Hepatocyte (in vitro differentiated cells): ENCODE results near the gene FPR2. TPM values are rescaled to one million over a fixed set of nuclear protein-coding genes. Genes with fewer than 3 reads are reported as not detected.

Source experiments
- DNase-seq: peaks from one replicate; pipeline ENCODE4 v3.0.0-alpha.2; 2016; ENCODE audit warnings: low spot score
- H2AFZ ChIP-seq: fragments of 200-600 bp; sonication (generic); 2 replicates; pipeline ENCODE4 v1.6.0; 2016; ENCODE audit warnings: antibody characterized with exemption, mild to moderate bottlenecking
- H3K27ac ChIP-seq: fragments of 200-600 bp; sonication (generic); 2 replicates; pipeline ENCODE4 v1.5.1; 2016; ENCODE audit warnings: mild to moderate bottlenecking
- H3K27me3 ChIP-seq: fragments of 200-600 bp; sonication (generic); 2 replicates; pipeline ENCODE4 v1.6.1; 2016
- H3K36me3 ChIP-seq: fragments of 200-600 bp; sonication (generic); replicated peaks from 2 replicates; pipeline ENCODE4 v1.5.1; 2016; ENCODE audit warnings: low read depth; ENCODE audit not compliant: insufficient read depth
- H3K4me1 ChIP-seq: fragments of 200-600 bp; sonication (generic); 2 replicates; pipeline ENCODE4 v1.5.1; 2016; ENCODE audit warnings: mild to moderate bottlenecking, moderate library complexity; ENCODE audit not compliant: insufficient read depth
- H3K4me2 ChIP-seq: fragments of 200-600 bp; sonication (generic); 2 replicates; pipeline ENCODE4 v1.6.0; 2016
- H3K4me3 ChIP-seq: fragments of 200-600 bp; sonication (generic); 2 replicates; pipeline ENCODE4 v1.5.1; 2016; ENCODE audit warnings: mild to moderate bottlenecking
- H3K79me2 ChIP-seq: fragments of 200-600 bp; sonication (generic); 2 replicates; pipeline ENCODE4 v1.6.0; 2017; ENCODE audit warnings: mild to moderate bottlenecking
- H3K9me2 ChIP-seq: fragments of 200-600 bp; sonication (generic); replicated peaks from 2 replicates; pipeline ENCODE4 v1.6.0; 2017; ENCODE audit warnings: mild to moderate bottlenecking; ENCODE audit not compliant: insufficient read depth
- H3K9me3 ChIP-seq: fragments of 200-600 bp; sonication (generic); 2 replicates; pipeline ENCODE4 v1.5.1; 2016; ENCODE audit warnings: low read depth, mild to moderate bottlenecking
- H4K20me1 ChIP-seq: fragments of 200-600 bp; sonication (generic); 2 replicates; pipeline ENCODE4 v1.6.0; 2016; ENCODE audit warnings: mild to moderate bottlenecking; ENCODE audit not compliant: insufficient read depth, poor library complexity, severe bottlenecking
- EZH2 ChIP-seq: fragments of 200-600 bp; sonication (generic); IDR thresholded peaks from 2 replicates; pipeline ENCODE4 v1.6.1; 2016; ENCODE audit warnings: antibody characterized with exemption, mild to moderate bottlenecking, borderline replicate concordance
- EZH2phosphoT487 ChIP-seq: fragments of 200-600 bp; sonication (generic); IDR thresholded peaks from one replicate; pipeline ENCODE4 v1.6.1; 2018; ENCODE audit warnings: antibody characterized with exemption, mild to moderate bottlenecking, low read depth, moderate library complexity; ENCODE audit not compliant: unreplicated experiment, severe bottlenecking
- WGBS: methylation state at CpG from one replicate; pipeline ENCODE4 v1.1.6; 2016; ENCODE audit warnings: low lambda C conversion rate; ENCODE audit errors: missing lambda C conversion rate; 5-methylcytosine and 5-hydroxymethylcytosine counted together
- polyA plus RNA-seq: library from polyadenylated mRNA; unstranded; fragments of >200 nt; fragmentation: Nextera tagmentation; extraction: Ambion mirVana; gene quantifications from 2 replicates; pipeline ENCODE4 v1.2.1, GENCODE V29; 2016
- total RNA-seq: library from RNA; depleted of rRNA; stranded (reverse); fragments of >200 nt; gene quantifications from 2 replicates; pipeline ENCODE4 v1.2.3, GENCODE V29; 2014
- TF ChIP-seq, protein P1 (sequence below): fragments of 200-600 bp; sonication (generic); IDR thresholded peaks from 2 replicates; pipeline ENCODE4 v1.5.1; 2016; ENCODE audit warnings: antibody characterized with exemption, mild to moderate bottlenecking; ENCODE audit not compliant: poor library complexity

The FPR2 gene
- total and polyA plus RNA-seq, 2 experiments from 2014 or later = not detected

DNA sequence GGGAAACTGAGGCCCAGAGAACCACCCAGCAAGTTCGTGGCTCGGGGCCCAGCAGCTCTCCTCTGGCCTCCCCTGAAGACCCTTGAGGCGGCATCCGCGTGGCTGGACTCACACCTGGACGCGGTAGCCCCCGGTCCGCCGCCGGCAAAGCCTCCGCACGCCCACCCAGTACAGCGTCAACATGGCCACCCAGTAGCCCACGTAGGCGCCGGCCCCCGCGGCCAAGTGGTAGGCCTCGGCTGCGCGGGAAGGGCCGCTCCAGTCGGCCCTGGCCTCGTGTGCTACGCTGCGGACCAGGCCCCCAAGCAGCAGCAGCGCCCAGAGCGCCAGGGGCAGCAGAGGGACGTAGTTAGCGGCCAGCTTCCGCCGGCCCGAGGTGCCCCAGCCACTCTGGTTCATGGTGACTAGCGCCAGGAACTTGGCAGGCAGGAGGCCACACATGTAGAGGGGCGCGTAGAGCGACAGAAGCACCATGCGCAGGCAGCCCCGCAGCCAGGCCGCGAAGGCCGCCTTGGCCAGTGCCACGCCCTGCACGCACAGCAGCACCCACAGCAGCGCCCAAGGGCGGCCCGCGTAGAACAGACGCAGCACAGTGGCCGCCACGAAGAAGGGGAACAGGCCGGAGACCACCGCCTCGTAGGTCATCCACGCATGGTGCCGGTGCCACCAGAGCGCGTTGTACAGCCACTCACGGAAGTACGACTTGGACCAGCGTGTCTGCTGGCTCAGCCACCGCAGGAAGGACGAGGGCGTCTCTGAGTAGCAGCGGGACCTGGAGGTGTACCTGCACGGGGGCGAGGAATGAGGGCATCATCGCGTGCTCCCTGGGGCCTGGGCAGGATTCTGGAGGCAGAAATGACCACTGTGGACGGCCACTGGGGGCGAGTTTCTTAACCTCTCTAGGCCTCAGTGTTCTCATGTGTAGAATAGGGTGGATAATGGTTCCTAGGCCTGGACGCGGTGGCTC is 47.4 kb upstream of the FPR2 start:
- WGBS = 95% methylated on average over 73 of the region's 74 CpGs
- peaks cover 17% of the 10 kb centered on the region for H3K27me3 ChIP-seq
- H3K79me2 ChIP-seq = no peaks in the 10 kb centered on the region
- H3K4me1 ChIP-seq = no peaks in the 10 kb centered on the region
- H3K9me2 ChIP-seq = no peaks in the 10 kb centered on the region
- TF ChIP-seq, protein P1, sequence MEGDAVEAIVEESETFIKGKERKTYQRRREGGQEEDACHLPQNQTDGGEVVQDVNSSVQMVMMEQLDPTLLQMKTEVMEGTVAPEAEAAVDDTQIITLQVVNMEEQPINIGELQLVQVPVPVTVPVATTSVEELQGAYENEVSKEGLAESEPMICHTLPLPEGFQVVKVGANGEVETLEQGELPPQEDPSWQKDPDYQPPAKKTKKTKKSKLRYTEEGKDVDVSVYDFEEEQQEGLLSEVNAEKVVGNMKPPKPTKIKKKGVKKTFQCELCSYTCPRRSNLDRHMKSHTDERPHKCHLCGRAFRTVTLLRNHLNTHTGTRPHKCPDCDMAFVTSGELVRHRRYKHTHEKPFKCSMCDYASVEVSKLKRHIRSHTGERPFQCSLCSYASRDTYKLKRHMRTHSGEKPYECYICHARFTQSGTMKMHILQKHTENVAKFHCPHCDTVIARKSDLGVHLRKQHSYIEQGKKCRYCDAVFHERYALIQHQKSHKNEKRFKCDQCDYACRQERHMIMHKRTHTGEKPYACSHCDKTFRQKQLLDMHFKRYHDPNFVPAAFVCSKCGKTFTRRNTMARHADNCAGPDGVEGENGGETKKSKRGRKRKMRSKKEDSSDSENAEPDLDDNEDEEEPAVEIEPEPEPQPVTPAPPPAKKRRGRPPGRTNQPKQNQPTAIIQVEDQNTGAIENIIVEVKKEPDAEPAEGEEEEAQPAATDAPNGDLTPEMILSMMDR = no peak
- no peak for TF ChIP-seq EZH2
- no peak for TF ChIP-seq EZH2phosphoT487
- H3K27ac ChIP-seq = no peak overlapping the region
- no peak for DNase-seq
- H4K20me1 ChIP-seq = no peaks in the 10 kb centered on the region
- no peak overlapping the region for H2AFZ ChIP-seq
- H3K4me2 ChIP-seq = no peak overlapping the region
- H3K36me3 ChIP-seq = no peaks in the 10 kb centered on the region
- H3K4me3 ChIP-seq = no peak overlapping the region
- no peaks in the 10 kb centered on the region for H3K9me3 ChIP-seq

DNA sequence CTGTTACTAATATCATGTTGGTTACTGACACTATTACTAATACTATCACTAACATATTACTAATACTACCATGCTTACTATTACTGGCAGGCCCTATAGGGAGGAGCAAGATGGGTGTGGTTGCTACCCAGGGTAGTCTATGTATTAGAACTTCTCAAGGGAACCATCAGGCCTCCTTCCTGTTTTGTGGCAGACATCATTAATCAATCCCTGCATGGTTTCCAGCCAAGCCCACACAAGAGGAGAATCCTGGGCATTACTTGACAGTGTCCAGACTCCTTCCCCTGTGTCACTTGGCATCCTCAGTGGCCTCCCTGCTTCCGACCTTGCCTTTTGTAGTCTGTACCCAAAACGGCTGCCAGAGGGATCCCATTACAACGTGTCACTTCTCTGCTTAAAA is 46.1 kb upstream of the FPR2 start:
- H3K27ac ChIP-seq = no peak overlapping the region
- TF ChIP-seq EZH2phosphoT487 (no peak), EZH2 (no peak)
- TF ChIP-seq, protein P1 = no peak
- no peak for DNase-seq
- no peaks in the 10 kb centered on the region for H3K79me2 ChIP-seq
- H3K4me1 ChIP-seq = no peaks in the 10 kb centered on the region
- H2AFZ ChIP-seq = no peak overlapping the region
- H3K4me3 ChIP-seq = no peak overlapping the region
- no peak overlapping the region for H3K4me2 ChIP-seq
- no peaks in the 10 kb centered on the region for H3K36me3 ChIP-seq
- no peaks in the 10 kb centered on the region for H3K9me3 ChIP-seq
- H4K20me1 ChIP-seq = no peaks in the 10 kb centered on the region
- no peaks in the 10 kb centered on the region for H3K9me2 ChIP-seq
- peaks cover 28% of the 10 kb centered on the region for H3K27me3 ChIP-seq
- 65% methylated on average over 3 of the region's 3 CpGs for WGBS

DNA sequence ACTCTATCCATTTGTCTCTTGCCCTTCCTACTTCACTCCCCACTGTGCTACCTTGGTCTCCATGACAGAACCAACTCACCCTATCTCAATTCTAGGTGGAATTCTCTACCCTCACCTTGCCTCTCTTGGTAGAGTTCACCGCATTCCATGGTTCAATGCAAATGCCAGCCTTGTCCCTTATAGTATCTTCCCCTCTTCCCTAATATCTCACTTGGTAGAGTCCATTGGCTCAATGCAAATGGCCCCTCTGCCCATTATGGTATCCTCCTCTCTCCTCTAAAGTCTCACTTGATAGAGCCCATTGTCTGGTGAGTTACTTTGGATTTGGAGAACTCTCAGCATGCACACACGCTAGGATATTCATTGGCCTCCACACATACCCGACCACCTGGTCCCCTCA is 45.1 kb upstream of the FPR2 start:
- Histone ChIP-seq H3K27ac (no peak overlapping the region), H3K79me2 (no peaks in the 10 kb centered on the region), H3K9me2 (no peaks in the 10 kb centered on the region), H3K4me2 (no peak overlapping the region), H3K27me3 (peaks cover 38% of the 10 kb centered on the region), H3K4me3 (no peak overlapping the region), H4K20me1 (no peaks in the 10 kb centered on the region), H3K9me3 (no peaks in the 10 kb centered on the region), H3K36me3 (no peaks in the 10 kb centered on the region), H3K4me1 (no peaks in the 10 kb centered on the region), H2AFZ (no peak overlapping the region)
- TF ChIP-seq, protein P1 = no peak
- WGBS = 80% methylated on average over 3 of the region's 3 CpGs
- no peak for DNase-seq
